HEK293 (cell line): ENCODE measurements around the gene CIITA.

Experiments
- CTCF ChIP-seq: fragments of 450-650 bp; formaldehyde crosslinking; IDR thresholded peaks from 2 replicates; pipeline ENCODE4 v1.5.1; 2016; ENCODE audit warnings: missing biosample characterization, missing genetic modification characterization
- HOXA7 ChIP-seq: sonication (generic); formaldehyde crosslinking; IDR thresholded peaks from 2 replicates; pipeline ENCODE4 v1.8.1; 2022; ENCODE audit warnings: missing genetic modification reagents, borderline replicate concordance
- HOXD13 ChIP-seq: sonication (generic); formaldehyde crosslinking; IDR thresholded peaks from 2 replicates; pipeline ENCODE4 v1.8.0; 2022; ENCODE audit warnings: missing genetic modification reagents, borderline replicate concordance
- PBX3 ChIP-seq: sonication (generic); formaldehyde crosslinking; IDR thresholded peaks from 2 replicates; pipeline ENCODE4 v1.8.1; 2022; ENCODE audit warnings: mild to moderate bottlenecking, moderate library complexity, missing genetic modification reagents
- REST ChIP-seq: fragments of 450-650 bp; formaldehyde crosslinking; IDR thresholded peaks from 2 replicates; pipeline ENCODE4 v1.5.1; 2016; ENCODE audit warnings: missing biosample characterization, missing genetic modification characterization
- SP3 ChIP-seq: fragments of 450-650 bp; formaldehyde crosslinking; IDR thresholded peaks from 2 replicates; pipeline ENCODE4 v1.5.1; 2016; ENCODE audit warnings: missing biosample characterization, missing genetic modification characterization
- TSHZ1 ChIP-seq: fragments of 450-650 bp; formaldehyde crosslinking; IDR thresholded peaks from 2 replicates; pipeline ENCODE4 v1.5.1; 2016; ENCODE audit warnings: missing biosample characterization, missing genetic modification characterization, borderline replicate concordance
- ZBTB1 ChIP-seq: fragments of 450-650 bp; formaldehyde crosslinking; IDR thresholded peaks from 2 replicates; pipeline ENCODE4 v1.5.1; 2016; ENCODE audit warnings: missing biosample characterization, missing genetic modification characterization
- ZBTB8A ChIP-seq: fragments of 450-650 bp; formaldehyde crosslinking; IDR thresholded peaks from 2 replicates; pipeline ENCODE4 v1.5.1; 2016; ENCODE audit warnings: missing biosample characterization, missing genetic modification characterization
- ZNF114 ChIP-seq: fragments of 450-650 bp; formaldehyde crosslinking; IDR thresholded peaks from 2 replicates; pipeline ENCODE4 v1.5.0; 2017; ENCODE audit warnings: missing biosample characterization, missing genetic modification characterization
- ZNF157 ChIP-seq: fragments of 450-650 bp; formaldehyde crosslinking; IDR thresholded peaks from 2 replicates; pipeline ENCODE4 v1.5.1; 2016; ENCODE audit warnings: missing biosample characterization, missing genetic modification characterization
- ZNF174 ChIP-seq: fragments of 450-650 bp; formaldehyde crosslinking; IDR thresholded peaks from 2 replicates; pipeline ENCODE4 v1.5.0; 2017; ENCODE audit warnings: missing biosample characterization, mild to moderate bottlenecking, missing genetic modification characterization
- ZNF175 ChIP-seq: fragments of 450-650 bp; formaldehyde crosslinking; IDR thresholded peaks from 2 replicates; pipeline ENCODE4 v1.5.1; 2016; ENCODE audit warnings: missing biosample characterization, missing genetic modification characterization
- ZNF610 ChIP-seq: fragments of 450-650 bp; formaldehyde crosslinking; IDR thresholded peaks from 2 replicates; pipeline ENCODE4 v1.5.1; 2016; ENCODE audit warnings: missing biosample characterization, missing genetic modification characterization, borderline replicate concordance

GRCh38 chr16:10919003-10919351 is 42.0 kb downstream of the CIITA start:
- TF ChIP-seq CTCF (tag by site-specific recombination) (no peak), REST (tag by site-specific recombination) (no peak), SP3 (no peak), ZBTB1 (tag by site-specific recombination) (no peak), PBX3 (no peak), TSHZ1 (tag by site-specific recombination) (no peak), HOXA7 (CRISPR knock-in tag) (no peak), ZNF114 (tag by site-specific recombination) (no peak), ZNF175 (tag by site-specific recombination) (no peak), ZBTB8A (no peak), ZNF610 (tag by site-specific recombination) (no peak), ZNF157 (no peak), ZNF174 (no peak), HOXD13 (CRISPR knock-in tag) (no peak)
